Liver (tissue), 3 donors: ENCODE results near the gene CCN5.

Experiments
- JUND ChIP-seq, 2 donors: IDR thresholded peaks; 2 replicates each; pipeline ENCODE4 v1.6.1; 2016; ENCODE audit warnings: antibody characterized with exemption in 2 of 2
- RAD21 ChIP-seq, 2 donors: IDR thresholded peaks; 2 replicates each; pipeline ENCODE4 v1.6.1; 2016; ENCODE audit warnings: antibody characterized with exemption in 2 of 2, mild to moderate bottlenecking in 2 of 2
- TAF1 ChIP-seq: conservative IDR thresholded peaks from 2 replicates; pipeline ENCODE4 v1.6.1; 2016; ENCODE audit warnings: antibody characterized with exemption, mild to moderate bottlenecking
- TF ChIP-seq, protein P1 (sequence below): fragments of 150-350 bp; IDR thresholded peaks from 2 replicates; pipeline ENCODE4 v1.5.1; 2017; ENCODE audit warnings: improper control_type of control experiment, low read depth, low read length; ENCODE audit not compliant: missing input control
- TF ChIP-seq, protein P2 (sequence below): IDR thresholded peaks from 2 replicates; pipeline ENCODE4 v1.6.1; 2016; ENCODE audit warnings: antibody characterized with exemption
- TF ChIP-seq, protein P3 (sequence below): IDR thresholded peaks from 2 replicates; pipeline ENCODE4 v1.6.1; 2016; ENCODE audit warnings: antibody characterized with exemption, mild to moderate bottlenecking
- donor health status: healthy.
- donor health status: healthy.

DNA sequence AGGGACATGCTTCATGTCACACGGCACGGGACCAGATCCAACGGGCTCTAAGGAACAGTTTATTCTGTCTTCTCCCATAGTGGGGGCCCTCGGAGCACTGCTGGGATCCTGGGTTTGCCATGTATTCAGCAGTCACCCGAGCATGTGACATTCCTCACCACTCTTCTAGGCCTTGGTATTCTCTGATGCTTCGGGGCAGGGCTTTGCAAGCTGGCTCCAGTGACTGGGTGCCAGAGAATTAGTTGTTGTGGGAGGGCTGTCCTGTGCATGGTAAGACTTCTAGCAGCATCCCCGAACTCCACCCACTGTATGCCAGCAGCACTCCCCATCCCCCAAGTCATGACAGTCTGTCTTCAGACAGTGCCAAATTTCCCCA is 5.4 kb downstream of the CCN5 start:
- TF ChIP-seq JUND (IDR thresholded peaks at IDR 0.05) (no peak), TAF1 (no peak), RAD21 (IDR thresholded peaks at IDR 0.05) (no peak)
- TF ChIP-seq, protein P1, sequence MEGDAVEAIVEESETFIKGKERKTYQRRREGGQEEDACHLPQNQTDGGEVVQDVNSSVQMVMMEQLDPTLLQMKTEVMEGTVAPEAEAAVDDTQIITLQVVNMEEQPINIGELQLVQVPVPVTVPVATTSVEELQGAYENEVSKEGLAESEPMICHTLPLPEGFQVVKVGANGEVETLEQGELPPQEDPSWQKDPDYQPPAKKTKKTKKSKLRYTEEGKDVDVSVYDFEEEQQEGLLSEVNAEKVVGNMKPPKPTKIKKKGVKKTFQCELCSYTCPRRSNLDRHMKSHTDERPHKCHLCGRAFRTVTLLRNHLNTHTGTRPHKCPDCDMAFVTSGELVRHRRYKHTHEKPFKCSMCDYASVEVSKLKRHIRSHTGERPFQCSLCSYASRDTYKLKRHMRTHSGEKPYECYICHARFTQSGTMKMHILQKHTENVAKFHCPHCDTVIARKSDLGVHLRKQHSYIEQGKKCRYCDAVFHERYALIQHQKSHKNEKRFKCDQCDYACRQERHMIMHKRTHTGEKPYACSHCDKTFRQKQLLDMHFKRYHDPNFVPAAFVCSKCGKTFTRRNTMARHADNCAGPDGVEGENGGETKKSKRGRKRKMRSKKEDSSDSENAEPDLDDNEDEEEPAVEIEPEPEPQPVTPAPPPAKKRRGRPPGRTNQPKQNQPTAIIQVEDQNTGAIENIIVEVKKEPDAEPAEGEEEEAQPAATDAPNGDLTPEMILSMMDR: no peak
- TF ChIP-seq, protein P2, sequence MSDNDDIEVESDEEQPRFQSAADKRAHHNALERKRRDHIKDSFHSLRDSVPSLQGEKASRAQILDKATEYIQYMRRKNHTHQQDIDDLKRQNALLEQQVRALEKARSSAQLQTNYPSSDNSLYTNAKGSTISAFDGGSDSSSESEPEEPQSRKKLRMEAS: no peak
- TF ChIP-seq, protein P3, sequence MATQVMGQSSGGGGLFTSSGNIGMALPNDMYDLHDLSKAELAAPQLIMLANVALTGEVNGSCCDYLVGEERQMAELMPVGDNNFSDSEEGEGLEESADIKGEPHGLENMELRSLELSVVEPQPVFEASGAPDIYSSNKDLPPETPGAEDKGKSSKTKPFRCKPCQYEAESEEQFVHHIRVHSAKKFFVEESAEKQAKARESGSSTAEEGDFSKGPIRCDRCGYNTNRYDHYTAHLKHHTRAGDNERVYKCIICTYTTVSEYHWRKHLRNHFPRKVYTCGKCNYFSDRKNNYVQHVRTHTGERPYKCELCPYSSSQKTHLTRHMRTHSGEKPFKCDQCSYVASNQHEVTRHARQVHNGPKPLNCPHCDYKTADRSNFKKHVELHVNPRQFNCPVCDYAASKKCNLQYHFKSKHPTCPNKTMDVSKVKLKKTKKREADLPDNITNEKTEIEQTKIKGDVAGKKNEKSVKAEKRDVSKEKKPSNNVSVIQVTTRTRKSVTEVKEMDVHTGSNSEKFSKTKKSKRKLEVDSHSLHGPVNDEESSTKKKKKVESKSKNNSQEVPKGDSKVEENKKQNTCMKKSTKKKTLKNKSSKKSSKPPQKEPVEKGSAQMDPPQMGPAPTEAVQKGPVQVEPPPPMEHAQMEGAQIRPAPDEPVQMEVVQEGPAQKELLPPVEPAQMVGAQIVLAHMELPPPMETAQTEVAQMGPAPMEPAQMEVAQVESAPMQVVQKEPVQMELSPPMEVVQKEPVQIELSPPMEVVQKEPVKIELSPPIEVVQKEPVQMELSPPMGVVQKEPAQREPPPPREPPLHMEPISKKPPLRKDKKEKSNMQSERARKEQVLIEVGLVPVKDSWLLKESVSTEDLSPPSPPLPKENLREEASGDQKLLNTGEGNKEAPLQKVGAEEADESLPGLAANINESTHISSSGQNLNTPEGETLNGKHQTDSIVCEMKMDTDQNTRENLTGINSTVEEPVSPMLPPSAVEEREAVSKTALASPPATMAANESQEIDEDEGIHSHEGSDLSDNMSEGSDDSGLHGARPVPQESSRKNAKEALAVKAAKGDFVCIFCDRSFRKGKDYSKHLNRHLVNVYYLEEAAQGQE: no peak
